ENCODE data around the gene SYS1.

- TF ChIP-seq CTCF (IDR thresholded peaks at IDR 0.05; ENCODE audit: low read length) (no peak), EZH2 (optimal IDR thresholded peaks at IDR 0.05; ENCODE audit: low read depth, low read length) (no peak)
These were observed 54.0 kb downstream of the SYS1 start for GRCh38 chr20:45416917-45417316.

Data from MM.1S (cell line).